ENCODE results near the gene INO80B. TPM values are rescaled to one million over a fixed set of nuclear protein-coding genes. Genes with fewer than 3 reads are reported as not detected.

The INO80B gene
- total and polyA plus RNA-seq, 12 donors: 13.6 to 133 (median 40.0) TPM

DNA sequence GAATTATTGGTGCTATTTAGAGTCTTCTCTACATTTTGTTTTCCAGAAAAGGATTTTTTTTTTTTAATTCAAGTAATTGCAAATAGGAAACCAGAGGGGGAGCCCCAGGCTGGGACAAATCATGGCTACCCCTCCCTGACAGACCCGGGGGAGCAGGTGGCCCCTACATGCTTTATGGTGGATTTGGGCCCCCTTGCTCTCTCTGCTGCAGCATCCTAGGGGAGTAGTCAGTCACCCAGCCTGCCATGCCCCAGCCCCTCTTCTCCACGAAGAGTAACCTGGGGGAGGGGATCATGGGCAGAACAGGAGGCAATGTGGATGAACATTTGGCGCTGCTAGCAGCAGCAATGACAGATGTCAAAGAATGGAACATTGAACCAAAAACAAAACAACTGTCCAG is 38.1 kb upstream of the INO80B start:
- intact Hi-C loops (cut with DNase I): no loop called here
- Histone ChIP-seq H3K27ac (no peak overlapping the region), H3K36me3 (replicated peaks in 1 of 2) (no peaks in the 10 kb centered on the region), H3K9me3 (replicated peaks in 1 of 3) (no peaks in the 10 kb centered on the region), H3K4me1 (replicated peaks in 1 of 2) (peaks cover 4 to 24% of the 10 kb centered on the region in 2 donors), H3K4me3 (no peak overlapping the region), H3K27me3 (peaks cover 6% of the 10 kb centered on the region)
- no peak for TF ChIP-seq POLR2A (IDR thresholded peaks at IDR 0.05)
- TF ChIP-seq, protein P1, sequence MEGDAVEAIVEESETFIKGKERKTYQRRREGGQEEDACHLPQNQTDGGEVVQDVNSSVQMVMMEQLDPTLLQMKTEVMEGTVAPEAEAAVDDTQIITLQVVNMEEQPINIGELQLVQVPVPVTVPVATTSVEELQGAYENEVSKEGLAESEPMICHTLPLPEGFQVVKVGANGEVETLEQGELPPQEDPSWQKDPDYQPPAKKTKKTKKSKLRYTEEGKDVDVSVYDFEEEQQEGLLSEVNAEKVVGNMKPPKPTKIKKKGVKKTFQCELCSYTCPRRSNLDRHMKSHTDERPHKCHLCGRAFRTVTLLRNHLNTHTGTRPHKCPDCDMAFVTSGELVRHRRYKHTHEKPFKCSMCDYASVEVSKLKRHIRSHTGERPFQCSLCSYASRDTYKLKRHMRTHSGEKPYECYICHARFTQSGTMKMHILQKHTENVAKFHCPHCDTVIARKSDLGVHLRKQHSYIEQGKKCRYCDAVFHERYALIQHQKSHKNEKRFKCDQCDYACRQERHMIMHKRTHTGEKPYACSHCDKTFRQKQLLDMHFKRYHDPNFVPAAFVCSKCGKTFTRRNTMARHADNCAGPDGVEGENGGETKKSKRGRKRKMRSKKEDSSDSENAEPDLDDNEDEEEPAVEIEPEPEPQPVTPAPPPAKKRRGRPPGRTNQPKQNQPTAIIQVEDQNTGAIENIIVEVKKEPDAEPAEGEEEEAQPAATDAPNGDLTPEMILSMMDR (IDR thresholded peaks at IDR 0.05): no peak
- no peak for DNase-seq
- 55 to 69% (median 59%) methylated on average over 3 of the region's 3 CpGs for WGBS, 4 donors

DNA sequence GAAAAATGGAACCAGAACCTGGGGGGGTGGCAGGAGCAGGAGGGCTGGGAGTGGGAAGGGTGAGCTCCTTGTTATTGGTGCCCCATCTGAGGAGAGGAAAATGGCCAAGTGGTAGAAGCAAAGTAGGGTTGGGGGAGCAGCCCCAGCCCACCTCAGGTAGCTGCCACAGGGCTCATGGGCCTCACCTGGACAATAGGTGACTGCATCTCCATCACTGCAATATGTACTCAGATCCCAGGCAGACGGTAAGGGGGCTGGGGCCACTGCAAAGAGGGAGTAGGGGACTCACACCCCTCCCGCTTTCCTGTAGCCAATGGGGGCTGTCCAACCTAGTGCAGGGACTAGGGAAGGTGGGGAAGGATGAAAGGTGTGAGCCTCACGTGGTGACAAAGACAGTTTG is 37.7 kb upstream of the INO80B start:
- Histone ChIP-seq H3K27me3 (peaks cover 6% of the 10 kb centered on the region), H3K4me3 (no peak overlapping the region), H3K9me3 (replicated peaks in 1 of 3) (no peaks in the 10 kb centered on the region), H3K36me3 (replicated peaks in 1 of 2) (no peaks in the 10 kb centered on the region), H3K4me1 (replicated peaks in 1 of 2) (peaks cover 5 to 24% of the 10 kb centered on the region in 2 donors), H3K27ac (no peak overlapping the region)
- no peak for DNase-seq
- TF ChIP-seq POLR2A (IDR thresholded peaks at IDR 0.05): no peak
- TF ChIP-seq, protein P1 (IDR thresholded peaks at IDR 0.05): no peak
- intact Hi-C loops (cut with DNase I): no loop called here
- 74 to 83% (median 77%) methylated on average over 3 of the region's 3 CpGs for WGBS, 4 donors

DNA sequence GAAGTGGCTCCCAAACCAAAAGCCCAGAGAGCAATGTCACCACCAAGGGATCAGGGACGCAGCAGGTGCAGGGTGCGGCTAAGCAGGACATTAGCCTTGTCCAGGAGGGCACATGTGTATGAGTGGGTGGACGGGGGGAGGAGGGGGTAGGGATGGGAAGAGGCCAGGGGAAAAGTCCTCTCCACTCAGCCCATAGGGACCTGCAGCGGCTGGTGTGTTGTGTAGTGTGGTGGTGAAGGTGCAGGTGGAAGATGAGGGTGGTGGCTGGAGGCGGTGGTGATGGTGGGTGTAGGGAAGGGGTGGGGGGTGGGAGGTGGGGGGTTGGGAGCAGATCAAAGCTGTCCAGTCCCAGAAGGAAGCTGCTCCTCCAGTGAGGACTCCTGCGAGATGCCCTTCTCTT is 37.1 kb upstream of the INO80B start:
- intact Hi-C loops (cut with DNase I): no loop called here
- WGBS, 4 donors: 85 to 93% (median 91%) methylated on average over 6 of the region's 6 CpGs

DNA sequence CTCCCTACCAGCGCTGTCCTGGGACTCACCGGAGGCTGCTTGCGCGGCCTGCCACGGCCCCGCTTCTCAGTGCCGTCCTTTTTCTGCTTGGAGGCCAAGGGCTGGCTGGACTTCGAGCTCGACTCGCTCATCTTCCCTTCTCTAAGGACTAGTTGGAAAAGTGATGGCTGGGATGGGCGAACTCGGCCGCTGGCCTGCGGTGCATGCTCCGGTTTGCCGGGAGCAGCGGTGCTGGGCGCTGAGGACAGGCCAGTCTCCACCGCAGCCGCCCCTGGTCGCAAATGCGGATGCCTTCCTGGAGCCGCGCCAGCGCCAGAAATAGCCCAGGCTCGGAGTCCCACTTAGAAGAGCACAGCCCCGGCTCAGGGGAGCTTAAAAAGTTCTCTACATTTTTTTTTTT is 36.6 kb upstream of the INO80B start:
- H3K27me3 ChIP-seq: peaks cover 4% of the 10 kb centered on the region
- H3K36me3 ChIP-seq (replicated peaks in 1 of 2): no peaks in the 10 kb centered on the region
- TF ChIP-seq, protein P1 (IDR thresholded peaks at IDR 0.05): no peak
- TF ChIP-seq POLR2A (IDR thresholded peaks at IDR 0.05): no peak
- DNase-seq: no peak
- H3K4me1 ChIP-seq (replicated peaks in 1 of 2): peaks cover 5 to 24% of the 10 kb centered on the region in 2 donors
- no peaks in the 10 kb centered on the region for H3K9me3 ChIP-seq (replicated peaks in 1 of 3)
- 77 to 82% (median 80%) methylated on average over 24 to 27 of the region's 27 CpGs for WGBS, 4 donors
- H3K27ac ChIP-seq: no peak overlapping the region
- H3K4me3 ChIP-seq: no peak overlapping the region
- intact Hi-C loops (cut with DNase I): no loop called here

More for the DNA sequence above, 37.1 kb upstream of the INO80B start:
- TF ChIP-seq, protein P1 (IDR thresholded peaks at IDR 0.05): no peak
- no peak for TF ChIP-seq POLR2A (IDR thresholded peaks at IDR 0.05)
- Histone ChIP-seq H3K27me3 (peaks cover 6% of the 10 kb centered on the region), H3K4me1 (replicated peaks in 1 of 2) (peaks cover 5 to 24% of the 10 kb centered on the region in 2 donors), H3K36me3 (replicated peaks in 1 of 2) (no peaks in the 10 kb centered on the region), H3K9me3 (replicated peaks in 1 of 3) (no peaks in the 10 kb centered on the region), H3K27ac (no peak overlapping the region), H3K4me3 (no peak overlapping the region)
- DNase-seq: no peak
